K562 (cell line): ENCODE data around the gene CNOT1. TPM values are rescaled to one million over a fixed set of nuclear protein-coding genes. Genes with fewer than 3 reads are reported as not detected.

Source experiments
- ATAC-seq: fragments of 200-7000 bp; cut with Tn5 transposase; 3 replicates; pipeline ENCODE4 v1.9.1; 2020; ENCODE audit warnings: moderate library complexity
- BruUV-seq: library from RNA; stranded (reverse); fragments of 400-500 nt; replicated peaks from 2 replicates; lab custom pipeline; 2021; lab: Mats Ljungman, UMichigan
- CTCF ChIA-PET: fragments of 300-600 bp; formaldehyde crosslinking; extraction: SDS; loops from one replicate; lab custom pipeline; 2021; ENCODE audit warnings: low intra/inter-chr PET ratio; lab: Yijun Ruan, JAX
- POLR2A ChIA-PET: fragments of 300-600, 350-650 bp; sonication (Branson Sonifier 250); formaldehyde crosslinking; extraction: SDS; loops from one replicate; lab custom pipeline; 2021; ENCODE audit warnings: antibody characterized with exemption, inconsistent platforms; lab: Yijun Ruan, JAX
- DNase-seq, 4 experiments: peaks; one replicate each; pipeline versions ENCODE4 v3.0.0 to v3.0.0-alpha.2; 2011 to 2018; ENCODE audit warnings: low spot score in 3 of 4, mixed read lengths in 3 of 4; ENCODE audit errors: extremely low read depth in 1 of 4
- FAIRE-seq: peaks from 2 replicates; lab custom pipeline; 2011; peaks lifted over from hg19 to GRCh38; lab: Jason Lieb, UNC
- H2AFZ ChIP-seq: 2 replicates; pipeline ENCODE4 v1.6.0; 2011; ENCODE audit warnings: low read depth, low read length, control low read depth, inconsistent platforms
- H3K27ac ChIP-seq: fragments of 200-600 bp; 3 replicates; pipeline ENCODE4 v1.8.0; 2011; ENCODE audit warnings: low read depth, mild to moderate bottlenecking, control low read depth, inconsistent platforms, low read length, moderate library complexity, mixed read lengths; ENCODE audit errors: extremely low read depth
- H3K27me3 ChIP-seq, 2 experiments: fragments of 300-600 bp in 1 of 2; 2 replicates in 1 of 2; 3 replicates in 1 of 2; pipeline versions ENCODE4 v1.6.0 to v1.8.0; 2011; ENCODE audit warnings: inconsistent platforms in 2 of 2, low read length in 2 of 2, mild to moderate bottlenecking in 1 of 2, mixed read lengths in 1 of 2, moderate library complexity in 1 of 2; ENCODE audit not compliant: control insufficient read depth in 2 of 2, insufficient read depth in 2 of 2
- H3K36me3 ChIP-seq: fragments of 300-600 bp; 3 replicates; pipeline ENCODE4 v1.8.0; 2011; ENCODE audit warnings: mild to moderate bottlenecking, low read length, inconsistent platforms; ENCODE audit not compliant: control insufficient read depth, insufficient read depth
- H3K4me1 ChIP-seq, 2 experiments: fragments of 200-600 bp in 1 of 2; replicated peaks in 1 of 2; 2 replicates in 1 of 2; 3 replicates in 1 of 2; pipeline versions ENCODE4 v1.5.1 to v1.8.0; 2011; ENCODE audit warnings: inconsistent platforms in 2 of 2, low read length in 2 of 2, mild to moderate bottlenecking in 1 of 2, mixed read lengths in 1 of 2, moderate library complexity in 1 of 2; ENCODE audit not compliant: control insufficient read depth in 2 of 2, insufficient read depth in 2 of 2
- H3K4me2 ChIP-seq: 2 replicates; pipeline ENCODE4 v1.6.1; 2011; ENCODE audit warnings: low read length, control low read depth, inconsistent platforms, mixed read lengths; ENCODE audit not compliant: insufficient read depth
- H3K4me3 ChIP-seq: fragments of 200-600 bp; sonication (generic), shearing (Covaris generic); 2 replicates; pipeline ENCODE4 v1.5.1; 2016; ENCODE audit warnings: control low read depth, inconsistent platforms
- H3K79me2 ChIP-seq: fragments of 200-600 bp; 3 replicates; pipeline ENCODE4 v1.8.0; 2011; ENCODE audit warnings: low read length, inconsistent platforms; ENCODE audit not compliant: control insufficient read depth, insufficient read depth
- H3K9ac ChIP-seq, 2 experiments: 2 replicates each; pipeline versions ENCODE4 v1.6.0 to v1.6.1; 2011; ENCODE audit warnings: low read depth in 2 of 2, low read length in 2 of 2, control low read depth in 1 of 2, inconsistent platforms in 1 of 2, mild to moderate bottlenecking in 1 of 2, mixed read lengths in 1 of 2; ENCODE audit not compliant: insufficient read depth in 1 of 2
- H3K9me1 ChIP-seq: one replicate; pipeline ENCODE4 v1.6.0; 2011; ENCODE audit warnings: inconsistent platforms, mild to moderate bottlenecking, low read length, moderate library complexity; ENCODE audit not compliant: control insufficient read depth, insufficient read depth
- H3K9me3 ChIP-seq: replicated peaks from 2 replicates; pipeline ENCODE4 v1.5.1; 2011; ENCODE audit warnings: low read depth, low read length, inconsistent platforms; ENCODE audit not compliant: control insufficient read depth, insufficient read depth
- H4K20me1 ChIP-seq: replicated peaks from 2 replicates; pipeline ENCODE4 v1.6.1; 2011; ENCODE audit warnings: low read length, inconsistent platforms, mixed read lengths; ENCODE audit not compliant: control insufficient read depth, insufficient read depth
- ATF7 ChIP-seq: fragments of 450-650 bp; IDR thresholded peaks from 2 replicates; pipeline ENCODE4 v1.7.1; 2014; ENCODE audit warnings: mild to moderate bottlenecking, moderate library complexity
- ERF ChIP-seq: fragments of 450-650 bp; formaldehyde crosslinking; IDR thresholded peaks from 2 replicates; pipeline ENCODE4 v1.4.0; 2020; ENCODE audit warnings: mild to moderate bottlenecking, mixed read lengths
- FOSL1 ChIP-seq: fragments of 200-800 bp; sonication (Bioruptor generic); conservative IDR thresholded peaks from 2 replicates; pipeline ENCODE4 v1.6.1; 2016; ENCODE audit warnings: missing genetic modification characterization, missing compliant biosample characterization
- MAFG ChIP-seq: fragments of 450-650 bp; conservative IDR thresholded peaks from 2 replicates; pipeline ENCODE4 v1.6.1; 2016; ENCODE audit warnings: missing genetic modification characterization, missing compliant biosample characterization
- MYBL2 ChIP-seq, 2 experiments: fragments of 450-650 bp in 1 of 2; sonication (generic) in 1 of 2; formaldehyde crosslinking in 1 of 2; IDR thresholded peaks; 2 replicates each; pipeline versions ENCODE4 v1.6.1 to v1.8.1; 2017 to 2022; ENCODE audit warnings: borderline replicate concordance in 1 of 2, inconsistent platforms in 1 of 2, low read depth in 1 of 2, mild to moderate bottlenecking in 1 of 2, missing genetic modification reagents in 1 of 2, moderate library complexity in 1 of 2
- NFE2 ChIP-seq: IDR thresholded peaks from 2 replicates; pipeline ENCODE4 v1.6.1; 2014; ENCODE audit warnings: antibody characterized with exemption, low read depth
- PURB ChIP-seq: sonication (generic); formaldehyde crosslinking; IDR thresholded peaks from 2 replicates; pipeline ENCODE4 v1.9.0; 2021; ENCODE audit warnings: low read depth, mild to moderate bottlenecking, missing genetic modification reagents
- RFX5 ChIP-seq: IDR thresholded peaks from 2 replicates; pipeline ENCODE4 v1.6.1; 2011; ENCODE audit warnings: low read depth, mild to moderate bottlenecking, improper control_type of control experiment, low read length
- RUNX1 ChIP-seq: sonication (generic); IDR thresholded peaks from 2 replicates; pipeline ENCODE4 v1.6.1; 2016; ENCODE audit warnings: antibody characterized with exemption, low read depth
- SREBF2 ChIP-seq: sonication (generic); formaldehyde crosslinking; IDR thresholded peaks from 2 replicates; pipeline ENCODE4 v1.4.0; 2020; ENCODE audit warnings: mild to moderate bottlenecking, missing genetic modification reagents
- TBL1XR1 ChIP-seq, 2 experiments: IDR thresholded peaks; 2 replicates each; pipeline ENCODE4 v1.6.1; 2012; ENCODE audit warnings: improper control_type of control experiment in 2 of 2, low read length in 2 of 2, mild to moderate bottlenecking in 1 of 2
- ZZZ3 ChIP-seq: fragments of 450-650 bp; IDR thresholded peaks from 2 replicates; pipeline ENCODE4 v1.6.1; 2016; ENCODE audit warnings: antibody characterized with exemption, mild to moderate bottlenecking, moderate library complexity
- WGBS: fragments of 100-300 bp; shearing (Covaris generic); methylation state at CpG from one replicate; pipeline ENCODE4 v1.1.6; 2016; ENCODE audit warnings: low coverage, mixed read lengths; ENCODE audit not compliant: insufficient coverage; ENCODE audit errors: missing lambda C conversion rate; 5-methylcytosine and 5-hydroxymethylcytosine counted together
- in situ Hi-C: fragments of 300-500 bp; cut with MboI; formaldehyde crosslinking; loops from 4 replicates; pipeline ENCODE4 v1.15.0; 2018; ENCODE audit warnings: inconsistent platforms, mixed read lengths
- intact Hi-C: fragments of 100-400 bp; cut with micrococcal nuclease; formaldehyde crosslinking; loops from 2 replicates; pipeline ENCODE4 v1.14.2; 2022
- polyA plus RNA-seq, 8 experiments: library from polyadenylated mRNA; depleted of rRNA in 4 of 8; stranded (reverse) in 5 of 8; unstranded in 3 of 8; fragments of >200 nt; fragmentation: Nextera tagmentation in 2 of 8; fragmentation: Illumina TruSeq in 1 of 8; extraction: Ambion mirVana in 2 of 8; extraction: Trizol in 1 of 8; gene quantifications; 2 replicates each; pipeline versions ENCODE4 v1.2.1 to v1.2.3, GENCODE V29; 2011 to 2014; ENCODE audit warnings: inconsistent platforms in 1 of 8, missing spikeins in 1 of 8
- total RNA-seq, 7 experiments: library from RNA; depleted of rRNA in 6 of 7; stranded (reverse); fragments of >200 nt in 6 of 7; fragmentation: Illumina TruSeq in 2 of 7; extraction: Trizol in 2 of 7; gene quantifications; 2 replicates each; pipeline versions ENCODE4 v1.2.1 to v1.2.3, GENCODE V29; 2011 to 2021; ENCODE audit warnings: low replicate concordance in 1 of 7
- TF ChIP-seq, protein P1 (sequence below): fragments of 450-650 bp; IDR thresholded peaks from 2 replicates; pipeline ENCODE4 v1.6.1; 2016; ENCODE audit warnings: missing biosample characterization, missing genetic modification characterization
- TF ChIP-seq, protein P2 (sequence below): IDR thresholded peaks from 2 replicates; pipeline ENCODE4 v1.6.1; 2011; ENCODE audit not compliant: insufficient read length; ENCODE audit errors: extremely low read depth
- TF ChIP-seq, protein P3 (sequence below): sonication (generic); formaldehyde crosslinking; IDR thresholded peaks from 2 replicates; pipeline ENCODE4 v1.8.1; 2023; ENCODE audit warnings: mild to moderate bottlenecking, missing genetic modification reagents
- TF ChIP-seq, protein P4 (sequence below): fragments of 250-450 bp; sonication (Bioruptor Pico); IDR thresholded peaks from 2 replicates; pipeline ENCODE4 v1.8.0; 2021; ENCODE audit warnings: moderate library complexity, mild to moderate bottlenecking, inconsistent platforms
- TF ChIP-seq, protein P5 (sequence below): IDR thresholded peaks from 2 replicates; pipeline ENCODE4 v1.6.1; 2011; ENCODE audit warnings: borderline replicate concordance, low read depth, mild to moderate bottlenecking, moderate library complexity, low read length; ENCODE audit not compliant: insufficient read depth, poor library complexity, severe bottlenecking

The CNOT1 gene
- total and polyA plus RNA-seq, 9 of the 15 experiments (the other 6 are each of a cell fraction or from before 2014, with no cell fraction given) = 110 to 270 (median 220) TPM

DNA sequence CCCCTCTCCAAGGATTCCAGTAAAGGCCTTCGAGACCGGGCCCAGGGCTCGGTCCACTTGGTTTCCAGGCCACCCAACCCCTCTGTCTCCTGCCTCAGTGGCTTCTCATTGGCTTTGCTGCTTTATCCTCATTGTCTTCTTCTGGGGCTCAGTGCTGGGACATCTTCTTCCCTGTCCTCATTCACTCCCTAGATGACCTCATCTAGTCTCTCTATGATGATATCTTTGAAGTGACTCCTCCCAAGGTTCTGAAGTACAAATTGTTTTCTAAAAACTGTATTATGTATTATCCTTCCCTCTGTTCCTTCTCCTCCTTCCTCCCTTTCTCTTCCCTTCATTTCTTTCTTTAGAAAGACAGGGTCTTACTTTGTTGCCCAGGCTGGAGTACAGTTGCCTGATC is 156.8 kb downstream of the CNOT1 start:
- H3K9me3 ChIP-seq = no peaks in the 10 kb centered on the region
- H2AFZ ChIP-seq = no peak overlapping the region
- H3K4me1 ChIP-seq = no peaks in the 10 kb centered on the region
- no peaks in the 10 kb centered on the region for H3K79me2 ChIP-seq
- no peak overlapping the region for H3K9ac ChIP-seq
- ChIA-PET POLR2A (interaction anchor here (0.6 to 1.8 kb wide), 5 partner anchors 17 to 176 kb away, joined by 3 to 7 read pairs (median 4); no protein-coding TSS in a partner anchor), CTCF (no interaction called here)
- no peak overlapping the region for H3K27ac ChIP-seq
- no TSS peak for BruUV-seq
- ATAC-seq = 0 out of 3 replicates have a peak, but pooled peaks have one; percentile 27
- FAIRE-seq = no peak
- no peaks in the 10 kb centered on the region for H3K9me1 ChIP-seq
- intact Hi-C loops (no loop called here), in situ Hi-C loops (no loop called here)
- H3K27me3 ChIP-seq = peaks cover 13 to 24% of the 10 kb centered on the region in 2 experiments; a peak in 4 of 5 replicates
- no peaks in the 10 kb centered on the region for H3K36me3 ChIP-seq
- H3K4me3 ChIP-seq = no peak overlapping the region
- 4% methylated on average over 3 of the region's 3 CpGs for WGBS
- no peak for DNase-seq
- H3K4me2 ChIP-seq = no peak overlapping the region
- H4K20me1 ChIP-seq = peaks cover 6% of the 10 kb centered on the region; the same call in 1 of the 2 replicates
- TF ChIP-seq, protein P1, sequence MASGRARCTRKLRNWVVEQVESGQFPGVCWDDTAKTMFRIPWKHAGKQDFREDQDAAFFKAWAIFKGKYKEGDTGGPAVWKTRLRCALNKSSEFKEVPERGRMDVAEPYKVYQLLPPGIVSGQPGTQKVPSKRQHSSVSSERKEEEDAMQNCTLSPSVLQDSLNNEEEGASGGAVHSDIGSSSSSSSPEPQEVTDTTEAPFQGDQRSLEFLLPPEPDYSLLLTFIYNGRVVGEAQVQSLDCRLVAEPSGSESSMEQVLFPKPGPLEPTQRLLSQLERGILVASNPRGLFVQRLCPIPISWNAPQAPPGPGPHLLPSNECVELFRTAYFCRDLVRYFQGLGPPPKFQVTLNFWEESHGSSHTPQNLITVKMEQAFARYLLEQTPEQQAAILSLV (tag) = no peak
- TF ChIP-seq NFE2 (no peak), MYBL2 (IDR thresholded peaks at IDR 0.05; ENCODE audit: low read depth) (no peak), MYBL2 (CRISPR knock-in tag; IDR thresholded peaks at IDR 0.05; ENCODE audit: borderline replicate concordance) (no peak), RFX5 (no peak), ZZZ3 (no peak), FOSL1 (tag) (peak; percentile 26; the same call in 1 of the 2 replicates), TBL1XR1 (IDR thresholded peaks at IDR 0.05; ENCODE audit: low read length in 2 of 2) (no peak), MAFG (tag) (no peak), ERF (CRISPR knock-in tag) (no peak), PURB (CRISPR knock-in tag) (no peak), SREBF2 (CRISPR knock-in tag) (no peak), ATF7 (peak; percentile 44; the same call in 1 of the 2 replicates), RUNX1 (no peak)
- TF ChIP-seq, protein P2, sequence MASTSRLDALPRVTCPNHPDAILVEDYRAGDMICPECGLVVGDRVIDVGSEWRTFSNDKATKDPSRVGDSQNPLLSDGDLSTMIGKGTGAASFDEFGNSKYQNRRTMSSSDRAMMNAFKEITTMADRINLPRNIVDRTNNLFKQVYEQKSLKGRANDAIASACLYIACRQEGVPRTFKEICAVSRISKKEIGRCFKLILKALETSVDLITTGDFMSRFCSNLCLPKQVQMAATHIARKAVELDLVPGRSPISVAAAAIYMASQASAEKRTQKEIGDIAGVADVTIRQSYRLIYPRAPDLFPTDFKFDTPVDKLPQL = no peak
- TF ChIP-seq, protein P3, sequence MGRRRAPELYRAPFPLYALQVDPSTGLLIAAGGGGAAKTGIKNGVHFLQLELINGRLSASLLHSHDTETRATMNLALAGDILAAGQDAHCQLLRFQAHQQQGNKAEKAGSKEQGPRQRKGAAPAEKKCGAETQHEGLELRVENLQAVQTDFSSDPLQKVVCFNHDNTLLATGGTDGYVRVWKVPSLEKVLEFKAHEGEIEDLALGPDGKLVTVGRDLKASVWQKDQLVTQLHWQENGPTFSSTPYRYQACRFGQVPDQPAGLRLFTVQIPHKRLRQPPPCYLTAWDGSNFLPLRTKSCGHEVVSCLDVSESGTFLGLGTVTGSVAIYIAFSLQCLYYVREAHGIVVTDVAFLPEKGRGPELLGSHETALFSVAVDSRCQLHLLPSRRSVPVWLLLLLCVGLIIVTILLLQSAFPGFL (CRISPR knock-in tag) = no peak
- TF ChIP-seq, protein P4, sequence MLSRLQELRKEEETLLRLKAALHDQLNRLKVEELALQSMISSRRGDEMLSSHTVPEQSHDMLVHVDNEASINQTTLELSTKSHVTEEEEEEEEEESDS (CRISPR knock-in tag) = no peak
- TF ChIP-seq, protein P5, sequence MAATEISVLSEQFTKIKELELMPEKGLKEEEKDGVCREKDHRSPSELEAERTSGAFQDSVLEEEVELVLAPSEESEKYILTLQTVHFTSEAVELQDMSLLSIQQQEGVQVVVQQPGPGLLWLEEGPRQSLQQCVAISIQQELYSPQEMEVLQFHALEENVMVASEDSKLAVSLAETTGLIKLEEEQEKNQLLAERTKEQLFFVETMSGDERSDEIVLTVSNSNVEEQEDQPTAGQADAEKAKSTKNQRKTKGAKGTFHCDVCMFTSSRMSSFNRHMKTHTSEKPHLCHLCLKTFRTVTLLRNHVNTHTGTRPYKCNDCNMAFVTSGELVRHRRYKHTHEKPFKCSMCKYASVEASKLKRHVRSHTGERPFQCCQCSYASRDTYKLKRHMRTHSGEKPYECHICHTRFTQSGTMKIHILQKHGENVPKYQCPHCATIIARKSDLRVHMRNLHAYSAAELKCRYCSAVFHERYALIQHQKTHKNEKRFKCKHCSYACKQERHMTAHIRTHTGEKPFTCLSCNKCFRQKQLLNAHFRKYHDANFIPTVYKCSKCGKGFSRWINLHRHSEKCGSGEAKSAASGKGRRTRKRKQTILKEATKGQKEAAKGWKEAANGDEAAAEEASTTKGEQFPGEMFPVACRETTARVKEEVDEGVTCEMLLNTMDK = no peak
